Mesothelial cell of epicardium (in vitro differentiated cells): Measurements from ENCODE around the gene LPAR1. TPM values are rescaled to one million over a fixed set of nuclear protein-coding genes. Genes with fewer than 3 reads are reported as not detected.
"Not testable (repeated sequence)": the region's sequence is repeated elsewhere in the genome, so short reads cannot be mapped to it uniquely, and the experiment has no call there.

Source experiments
- DNase-seq, 2 experiments: peaks; one replicate each; pipeline ENCODE4 v3.0.0; 2021; ENCODE audit warnings: low spot score in 2 of 2; ENCODE audit not compliant: unreplicated experiment in 2 of 2
- H3K27ac Mint-ChIP-seq: 2 replicates; pipeline ENCODE4 v1.8.0; 2021; ENCODE audit warnings: mixed read lengths
- H3K27me3 Mint-ChIP-seq: 2 replicates; pipeline ENCODE4 v1.8.0; 2021; ENCODE audit warnings: low read depth, mixed read lengths
- H3K36me3 Mint-ChIP-seq: 2 replicates; pipeline ENCODE4 v1.8.0; 2021; ENCODE audit warnings: mixed read lengths
- H3K4me1 Mint-ChIP-seq: 2 replicates; pipeline ENCODE4 v1.8.0; 2021; ENCODE audit warnings: mixed read lengths
- H3K4me3 Mint-ChIP-seq: 2 replicates; pipeline ENCODE4 v1.8.0; 2021; ENCODE audit warnings: mild to moderate bottlenecking, moderate library complexity, mixed read lengths
- H3K9me3 Mint-ChIP-seq: 2 replicates; pipeline ENCODE4 v1.8.0; 2021; ENCODE audit warnings: mixed read lengths
- CTCF ChIP-seq: fragments of 200-600 bp; sonication (generic); IDR thresholded peaks from one replicate; pipeline ENCODE4 v1.5.0; 2021; ENCODE audit warnings: antibody characterized with exemption; ENCODE audit not compliant: unreplicated experiment
- total RNA-seq: library from RNA; stranded (reverse); gene quantifications from 3 replicates; pipeline ENCODE4 v1.2.1, GENCODE V29; 2021

LPAR1 gene
- total RNA-seq, 1 donor from 2014 or later, result 40.3 TPM

GRCh38 chr9:110874963-110875674, 163.2 kb downstream of the LPAR1 start:
- peaks cover 17% of the 10 kb centered on the region for H3K36me3 Mint-ChIP-seq
- H3K9me3 Mint-ChIP-seq, result peaks cover 7% of the 10 kb centered on the region
- no peak overlapping the region for H3K4me3 Mint-ChIP-seq
- H3K4me1 Mint-ChIP-seq, result peaks cover 15% of the 10 kb centered on the region
- no peak for TF ChIP-seq CTCF
- no peak for DNase-seq
- H3K27ac Mint-ChIP-seq, result no peak overlapping the region
- H3K27me3 Mint-ChIP-seq, result no peaks in the 10 kb centered on the region

- Mint-ChIP-seq H3K36me3 (peaks cover 16% of the 10 kb centered on the region), H3K27me3 (no peaks in the 10 kb centered on the region), H3K27ac (no peak overlapping the region)
These were observed 165.3 kb downstream of the LPAR1 start for GRCh38 chr9:110872920-110873319.

GRCh38 chr9:110871736-110872135, 166.5 kb downstream of the LPAR1 start:
- no peak overlapping the region for H3K27ac Mint-ChIP-seq
- peaks cover 16% of the 10 kb centered on the region for H3K36me3 Mint-ChIP-seq
- H3K9me3 Mint-ChIP-seq, result peaks cover 5% of the 10 kb centered on the region
- no peaks in the 10 kb centered on the region for H3K27me3 Mint-ChIP-seq
- no peak overlapping the region for H3K4me3 Mint-ChIP-seq
- TF ChIP-seq CTCF, result no peak
- peaks cover 7% of the 10 kb centered on the region for H3K4me1 Mint-ChIP-seq
- DNase-seq, result no peak

More at GRCh38 chr9:110872920-110873319, 165.3 kb downstream of the LPAR1 start:
- Mint-ChIP-seq H3K9me3 (peaks cover 5% of the 10 kb centered on the region), H3K4me1 (peaks cover 7% of the 10 kb centered on the region), H3K4me3 (no peak overlapping the region)
- TF ChIP-seq CTCF, result no peak
- no peak for DNase-seq

GRCh38 chr9:110869931-110870330, 168.3 kb downstream of the LPAR1 start:
- H3K27ac Mint-ChIP-seq, result no peak overlapping the region
- H3K36me3 Mint-ChIP-seq, result peaks cover 10% of the 10 kb centered on the region
- no peak overlapping the region for H3K4me3 Mint-ChIP-seq
- no peaks in the 10 kb centered on the region for H3K27me3 Mint-ChIP-seq
- H3K4me1 Mint-ChIP-seq, result peaks cover 7% of the 10 kb centered on the region
- no peak for TF ChIP-seq CTCF
- H3K9me3 Mint-ChIP-seq, result peaks cover 5% of the 10 kb centered on the region
- no peak for DNase-seq

- H3K36me3 Mint-ChIP-seq, result peaks cover 11% of the 10 kb centered on the region
- no peak overlapping the region for H3K27ac Mint-ChIP-seq
- TF ChIP-seq CTCF, result no peak
- H3K9me3 Mint-ChIP-seq, result peaks cover 40% of the 10 kb centered on the region
- H3K27me3 Mint-ChIP-seq, result no peaks in the 10 kb centered on the region
- DNase-seq, result no peak
- no peak overlapping the region for H3K4me3 Mint-ChIP-seq
- no peaks in the 10 kb centered on the region for H3K4me1 Mint-ChIP-seq
These were observed 174.3 kb downstream of the LPAR1 start for GRCh38 chr9:110864011-110864410.

GRCh38 chr9:110861370-110862110, 176.7 kb downstream of the LPAR1 start:
- H3K4me3 Mint-ChIP-seq, H3K4me1 Mint-ChIP-seq, DNase-seq, H3K27me3 Mint-ChIP-seq, H3K27ac Mint-ChIP-seq: not testable (repeated sequence)
- Mint-ChIP-seq H3K9me3 (peaks cover 57% of the 10 kb centered on the region), H3K36me3 (peaks cover 11% of the 10 kb centered on the region)
